Measurements from ENCODE around the gene UGT1A6.
"Not testable (repeated sequence)": the region's sequence is repeated elsewhere in the genome, so short reads cannot be mapped to it uniquely, and the experiment has no call there.

Gene UGT1A6

DNA sequence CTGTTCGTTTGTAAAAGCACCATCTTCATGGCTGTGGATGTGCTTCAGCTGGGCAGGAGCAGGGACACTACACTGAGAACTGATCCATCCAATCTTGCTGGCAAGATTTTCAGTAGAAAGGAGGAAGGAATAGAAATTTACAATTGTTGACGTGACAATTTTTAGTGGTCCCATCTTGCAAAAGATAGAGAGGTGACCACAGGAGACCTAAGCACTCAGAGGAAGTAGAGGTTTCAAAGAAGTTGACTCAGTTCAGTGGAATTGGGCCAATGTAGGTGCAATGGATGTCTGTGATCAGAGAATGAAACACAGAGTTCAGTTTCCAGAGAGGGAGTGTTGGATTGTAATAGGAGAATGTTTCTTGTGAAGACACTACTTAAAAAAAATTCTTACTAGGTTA, 21.4 kb downstream of the UGT1A6 start:
- DNase-seq (ENCODE audit: low read depth in 4 of 4, low spot score in 1 of 4): no peak

DNA sequence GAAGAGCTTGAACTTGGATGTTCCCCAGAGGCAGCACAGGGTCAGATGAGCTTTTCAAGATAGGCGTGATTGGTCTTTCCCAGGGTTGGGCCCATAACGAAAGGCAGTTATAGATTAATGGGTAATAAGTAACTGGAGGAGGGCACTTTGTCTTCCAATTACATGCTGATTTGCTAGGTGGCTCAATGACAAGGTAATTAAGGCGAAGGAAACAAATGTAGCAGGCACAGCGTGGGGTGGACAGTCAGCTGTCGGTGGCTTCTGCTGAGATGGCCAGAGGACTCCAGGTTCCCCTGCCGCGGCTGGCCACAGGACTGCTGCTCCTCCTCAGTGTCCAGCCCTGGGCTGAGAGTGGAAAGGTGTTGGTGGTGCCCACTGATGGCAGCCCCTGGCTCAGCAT, 25.9 kb downstream of the UGT1A6 start, which contains the start of gene UGT1A4:
Gene UGT1A4, plus strand, starts transcription at position 185 of the 400 bp plus-strand sequence. Its CDS starts 85 bp downstream, at position 270.
- no peak for DNase-seq (ENCODE audit: low read depth in 4 of 4, low spot score in 1 of 4)

- no peak for DNase-seq (ENCODE audit: low read depth in 4 of 4, low spot score in 1 of 4)
These were observed 36.1 kb downstream of the UGT1A6 start, which contains the start of gene UGT1A3 for GRCh38 chr2:233728723-233729301. UGT1A3 (plus strand) TSS chr2:233729042; CDS start chr2:233729127, 85 bp downstream.

- DNase-seq (ENCODE audit: low read depth in 4 of 4, low spot score in 1 of 4): not testable (repeated sequence)
These were observed 44.4 kb downstream of the UGT1A6 start for GRCh38 chr2:233736868-233737653.

DNA sequence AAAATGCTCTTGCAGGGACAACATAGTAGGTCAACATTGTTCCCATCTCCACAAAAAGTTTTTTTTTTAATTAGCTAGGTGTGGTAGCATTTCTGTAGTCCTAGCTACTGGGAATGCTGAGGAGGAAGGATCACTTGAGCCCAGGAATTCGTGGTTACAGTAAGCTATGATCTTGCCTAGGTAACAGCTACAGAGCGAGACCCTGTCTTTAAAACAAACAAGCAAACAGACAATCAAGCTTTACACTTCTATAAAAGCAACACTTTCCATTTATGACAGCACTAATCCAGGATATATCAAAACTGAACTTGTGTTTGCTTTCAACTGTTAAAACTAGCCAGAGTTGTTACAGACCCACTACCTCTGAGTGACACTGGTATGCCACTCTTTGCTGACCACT, 48.2 kb downstream of the UGT1A6 start:
- DNase-seq (ENCODE audit: low read depth in 4 of 4, low spot score in 1 of 4): no peak

DNA sequence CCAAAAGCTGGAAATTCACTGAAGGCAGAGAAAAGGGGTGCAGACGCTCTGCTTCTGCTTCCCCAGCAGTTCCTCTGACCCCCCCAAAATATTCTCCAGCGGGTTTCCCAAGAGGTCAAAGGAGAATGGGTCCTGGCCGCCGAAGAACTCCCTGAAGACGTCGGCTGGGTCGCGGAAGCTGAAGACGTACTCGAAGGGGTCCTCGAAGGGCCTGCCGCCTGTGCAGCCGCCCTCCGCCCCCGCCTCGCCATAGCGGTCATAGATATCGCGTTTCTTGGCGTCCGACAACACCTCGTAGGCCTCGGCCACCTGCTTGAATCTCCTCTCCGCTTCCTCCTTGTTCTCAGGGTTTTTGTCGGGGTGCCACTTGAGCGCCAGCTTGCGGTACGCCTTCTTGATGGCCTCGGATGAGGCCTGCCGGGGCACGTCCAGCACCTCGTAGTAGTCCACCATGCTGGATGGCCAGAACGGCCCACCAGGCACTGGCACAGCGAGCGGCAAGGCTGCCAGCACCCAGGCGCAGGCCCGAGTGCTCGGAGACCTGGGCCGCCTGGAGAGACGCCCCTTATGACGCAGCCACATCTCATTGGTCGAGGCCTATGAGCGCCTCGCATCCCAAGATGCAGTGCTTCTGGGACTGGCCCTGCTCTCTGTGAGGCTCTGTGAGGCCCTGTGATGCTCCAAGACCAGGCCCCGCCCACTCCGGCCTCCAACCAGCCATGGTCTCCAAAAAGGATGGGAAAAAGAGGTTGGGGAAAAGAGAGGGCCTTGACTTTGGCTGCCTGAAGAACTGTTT, 51.0 kb downstream of the UGT1A6 start:
- no peak for DNase-seq (ENCODE audit: low read depth in 4 of 4, low spot score in 1 of 4)

DNA sequence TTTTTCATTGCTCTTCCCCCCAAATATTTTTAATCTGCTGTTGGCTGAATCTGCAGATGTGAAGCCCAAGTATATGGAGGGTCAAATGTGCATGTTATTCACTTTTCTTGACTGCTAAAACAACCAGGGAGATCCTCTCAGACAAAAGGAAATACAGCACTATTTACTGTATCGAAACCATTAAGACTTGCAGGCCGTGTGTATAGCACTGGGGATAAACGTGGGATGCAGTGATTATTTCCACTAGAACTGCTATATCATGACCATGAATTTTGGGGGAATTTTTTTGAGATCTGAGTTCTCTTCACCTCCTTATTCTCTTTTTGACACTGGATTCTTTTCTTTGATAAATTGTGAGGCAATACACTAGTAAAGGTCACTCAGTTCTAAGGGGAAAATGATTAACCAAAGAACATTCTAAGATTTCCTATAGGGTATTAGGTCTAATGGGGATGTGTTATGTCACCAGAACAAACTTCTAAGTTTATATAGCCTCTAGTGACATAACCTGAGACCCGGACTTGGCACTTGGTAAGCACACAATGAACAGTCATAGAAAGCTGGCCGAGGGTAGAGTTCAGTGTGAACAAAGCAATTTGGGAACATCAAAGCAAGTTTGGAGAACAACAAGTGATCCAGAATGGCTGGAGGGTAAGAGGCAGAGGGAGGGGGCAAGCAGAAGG, 52.5 kb downstream of the UGT1A6 start:
- DNase-seq (ENCODE audit: low read depth in 4 of 4, low spot score in 1 of 4): no peak

DNA sequence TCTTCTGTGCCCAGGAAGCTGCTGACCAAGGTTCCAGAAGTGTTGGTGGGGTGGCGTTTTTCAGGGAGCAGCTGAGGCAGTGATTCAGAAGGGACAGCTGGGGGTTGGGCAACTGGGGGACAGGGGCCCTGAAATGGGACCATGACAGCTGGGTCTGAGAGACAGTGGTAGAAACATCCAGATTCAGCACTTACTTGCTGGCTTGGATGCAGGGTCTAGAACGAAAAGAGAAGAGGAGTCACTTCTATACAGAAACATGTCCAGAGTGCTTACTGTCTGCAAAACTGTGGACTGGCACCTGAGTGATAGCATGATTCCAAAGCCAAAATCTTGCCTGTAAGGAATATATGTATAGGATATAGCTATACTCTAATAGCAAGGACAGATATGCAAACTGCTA, 53.1 kb downstream of the UGT1A6 start:
- DNase-seq (ENCODE audit: low read depth in 4 of 4, low spot score in 1 of 4): not testable (repeated sequence)

DNA sequence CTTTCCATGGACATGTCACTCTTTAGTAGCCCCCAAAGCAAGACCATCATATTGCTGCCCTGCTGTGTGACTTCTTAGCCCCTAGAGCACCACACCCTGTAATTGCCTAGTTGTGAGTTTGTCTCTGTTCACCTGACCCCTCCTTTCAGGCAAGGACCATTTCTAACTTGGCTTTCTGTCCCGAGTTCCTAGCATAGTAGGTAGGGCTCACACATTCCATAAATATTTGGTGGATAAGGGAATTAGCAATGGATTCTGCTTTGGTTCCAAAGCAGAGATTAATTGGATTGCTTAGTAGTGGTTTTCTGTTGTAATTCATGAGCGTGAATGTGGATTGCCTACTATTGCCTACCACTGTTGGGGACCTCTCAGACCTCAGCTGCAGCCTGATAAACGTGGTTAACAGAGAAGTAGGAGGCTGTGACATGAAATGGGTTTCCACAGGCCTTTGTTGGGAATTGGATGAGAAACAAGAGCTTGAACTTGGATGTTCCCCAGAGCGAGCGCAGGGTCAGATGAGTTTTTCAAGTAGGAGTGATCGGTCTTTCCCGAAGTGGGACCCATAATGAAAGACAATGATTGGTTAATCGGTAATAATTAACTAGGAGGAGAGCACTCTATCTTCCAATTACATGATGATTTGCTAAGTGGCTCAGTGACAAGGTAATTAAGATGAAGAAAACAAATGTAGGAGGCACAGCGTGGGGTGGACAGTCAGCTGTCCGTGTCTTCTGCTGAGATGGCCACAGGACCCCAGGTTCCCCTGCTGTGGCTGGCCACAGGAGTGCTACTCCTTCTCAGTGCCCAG, 54.0 kb downstream of the UGT1A6 start:
- no peak for DNase-seq (ENCODE audit: low read depth in 4 of 4, low spot score in 1 of 4)

- no peak for DNase-seq (ENCODE audit: low read depth in 4 of 4, low spot score in 1 of 4)
These were observed 54.5 kb downstream of the UGT1A6 start for GRCh38 chr2:233747283-233747544.

GRCh38 chr2:233750689-233751088, 58.0 kb downstream of the UGT1A6 start:
- not testable (repeated sequence) for DNase-seq (ENCODE audit: low read depth in 4 of 4, low spot score in 1 of 4)

DNA sequence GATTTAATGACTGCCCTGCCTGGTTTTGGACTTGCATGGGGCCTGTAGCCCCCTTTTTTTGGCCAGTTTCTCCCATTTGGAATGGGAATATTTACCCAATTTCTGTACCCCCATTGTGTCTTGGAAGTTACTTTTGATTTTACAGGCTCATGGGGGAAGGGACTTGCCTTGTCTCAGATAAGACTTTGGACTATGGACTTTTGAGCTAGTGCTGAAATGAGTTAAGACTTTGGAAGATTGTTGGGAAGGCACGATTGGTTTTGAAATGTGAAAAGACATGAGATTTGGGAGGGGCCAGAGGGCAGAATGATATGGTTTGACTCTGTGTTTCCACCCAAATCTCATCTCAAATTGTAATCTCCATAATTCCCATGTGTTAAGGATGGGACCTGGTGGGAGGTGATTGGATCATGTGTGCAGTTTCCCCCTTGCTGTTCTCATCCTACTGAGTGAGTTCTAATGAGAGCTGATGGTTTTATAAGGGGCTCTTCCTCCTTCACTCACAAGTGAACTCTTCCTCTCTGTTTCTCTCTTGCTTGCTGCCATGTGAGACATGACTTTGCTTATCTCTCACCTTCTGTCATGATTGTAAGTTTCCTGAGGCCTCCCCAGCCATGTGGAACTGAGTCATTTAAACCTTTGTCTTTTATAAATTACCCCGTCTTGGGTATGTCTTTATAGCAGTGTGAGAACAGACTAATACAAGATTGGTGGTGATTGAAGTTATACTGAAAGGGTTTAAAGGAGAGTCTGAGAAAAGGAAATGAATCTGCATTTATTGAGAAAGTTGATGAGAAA, 58.7 kb downstream of the UGT1A6 start:
- not testable (repeated sequence) for DNase-seq (ENCODE audit: low read depth in 4 of 4, low spot score in 1 of 4)

DNA sequence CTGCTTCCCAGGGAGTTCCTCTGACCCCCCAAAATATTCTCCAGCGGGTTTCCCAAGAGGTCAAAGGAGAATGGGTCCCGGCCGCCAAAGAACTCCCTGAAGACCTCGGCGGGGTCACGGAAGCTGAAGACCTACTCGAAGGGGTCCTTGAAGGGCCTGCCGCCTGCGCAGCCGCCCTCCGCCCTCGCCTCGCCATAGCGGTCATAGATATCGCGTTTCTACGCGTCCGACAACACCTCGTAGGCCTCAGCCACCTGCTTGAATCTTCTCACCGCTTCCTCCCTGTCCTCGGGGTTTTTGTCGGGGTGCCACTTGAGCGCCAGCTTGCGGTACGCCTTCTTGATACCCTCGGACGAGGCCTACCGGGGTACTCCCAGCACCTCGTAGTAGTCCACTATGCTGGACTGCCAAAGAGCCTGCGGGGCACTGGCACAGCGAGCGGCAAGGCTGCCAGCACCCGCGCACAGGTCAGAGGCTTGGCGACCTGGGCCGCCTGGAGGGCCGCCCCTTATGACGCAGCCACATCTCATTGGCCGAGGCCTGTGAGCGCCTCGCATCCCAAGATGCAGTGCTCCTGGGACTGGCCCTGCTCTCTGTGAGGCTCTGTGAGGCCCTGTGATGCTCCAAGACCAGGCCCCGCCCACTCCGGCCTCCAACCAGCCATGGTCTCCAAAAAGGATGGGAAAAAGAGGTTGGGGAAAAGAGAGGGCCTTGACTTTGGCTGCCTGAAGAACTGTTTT, 62.4 kb downstream of the UGT1A6 start:
- DNase-seq (ENCODE audit: low read depth in 4 of 4, low spot score in 1 of 4): no peak

GRCh38 chr2:233756429-233757081, 63.9 kb downstream of the UGT1A6 start:
- no peak for DNase-seq (ENCODE audit: low read depth in 4 of 4, low spot score in 1 of 4)

GRCh38 chr2:233758141-233758540, 65.5 kb downstream of the UGT1A6 start:
- no peak for DNase-seq (ENCODE audit: low read depth in 4 of 4, low spot score in 1 of 4)

DNA sequence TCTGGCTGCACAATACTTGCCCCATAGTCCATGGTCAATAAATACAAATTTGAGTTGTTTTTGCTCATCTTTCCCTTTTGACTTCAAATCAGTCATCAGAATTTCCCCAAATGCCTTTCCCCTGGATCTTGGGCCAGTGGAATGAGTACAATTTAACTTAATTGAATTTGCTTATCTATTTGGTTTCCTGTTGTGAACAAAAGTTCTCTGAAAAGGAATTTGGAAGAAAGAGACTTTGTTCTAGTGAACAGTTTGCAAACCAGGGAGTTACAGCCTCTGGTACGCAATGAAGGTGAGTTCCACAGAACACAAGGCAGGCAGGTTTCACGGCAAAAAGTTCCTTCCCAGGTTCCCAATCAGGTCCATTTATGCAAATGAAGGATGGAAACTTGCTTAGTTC, 66.2 kb downstream of the UGT1A6 start:
- DNase-seq (ENCODE audit: low read depth in 4 of 4, low spot score in 1 of 4): no peak

DNA sequence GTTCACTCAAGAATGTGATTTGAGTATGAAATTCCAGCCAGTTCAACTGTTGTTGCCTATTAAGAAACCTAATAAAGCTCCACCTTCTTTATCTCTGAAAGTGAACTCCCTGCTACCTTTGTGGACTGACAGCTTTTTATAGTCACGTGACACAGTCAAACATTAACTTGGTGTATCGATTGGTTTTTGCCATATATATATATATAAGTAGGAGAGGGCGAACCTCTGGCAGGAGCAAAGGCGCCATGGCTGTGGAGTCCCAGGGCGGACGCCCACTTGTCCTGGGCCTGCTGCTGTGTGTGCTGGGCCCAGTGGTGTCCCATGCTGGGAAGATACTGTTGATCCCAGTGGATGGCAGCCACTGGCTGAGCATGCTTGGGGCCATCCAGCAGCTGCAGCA, 67.4 kb downstream of the UGT1A6 start, which contains the start of gene UGT1A1:
Gene UGT1A1, plus strand, starts transcription at position 228 of the 400 bp plus-strand sequence. Its CDS starts 18 bp downstream, at position 246.
- no peak for DNase-seq (ENCODE audit: low read depth in 4 of 4, low spot score in 1 of 4)

DNA sequence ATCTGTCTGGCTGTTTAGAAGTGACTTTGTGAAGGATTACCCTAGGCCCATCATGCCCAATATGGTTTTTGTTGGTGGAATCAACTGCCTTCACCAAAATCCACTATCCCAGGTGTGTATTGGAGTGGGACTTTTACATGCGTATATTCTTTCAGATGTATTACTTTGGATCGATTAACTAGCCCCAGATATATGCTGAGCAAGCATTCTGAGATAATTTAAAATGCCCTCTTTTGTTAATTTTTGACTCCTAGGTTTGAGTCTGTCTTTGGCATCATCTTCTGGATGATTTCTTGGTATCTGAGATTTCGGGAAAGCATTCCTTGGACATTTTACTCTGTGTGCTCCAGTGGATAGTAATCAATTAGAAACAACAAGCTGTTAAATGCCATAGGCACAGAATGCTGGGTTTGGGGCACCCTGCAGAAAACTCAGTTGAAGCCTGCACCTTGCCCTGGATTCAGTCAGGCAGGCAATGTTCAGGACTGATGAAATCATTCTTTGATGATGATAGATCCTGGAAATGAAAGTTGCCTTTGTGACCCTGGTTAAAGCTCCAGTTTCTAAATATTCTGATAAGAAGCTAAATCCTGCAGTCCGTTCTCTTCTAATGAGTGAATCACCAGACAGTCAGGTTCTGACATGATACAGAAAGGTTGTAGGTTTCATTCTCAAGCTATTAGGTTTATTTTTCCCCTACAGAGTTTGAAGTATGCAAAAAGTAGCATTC, 68.5 kb downstream of the UGT1A6 start:
- no peak for DNase-seq (ENCODE audit: low read depth in 4 of 4, low spot score in 1 of 4)

All from stimulated activated CD4-positive, alpha-beta T cell treated with anti-CD3 and anti-CD28 coated beads, Interleukin-1b, Interleukin-23, amount 100 ng/mL, for 24 hours (primary cell).